Panc1 (cell line): ENCODE data around the gene SYNE1.

ENCODE experiments used
- POLR2AphosphoS5 ChIP-seq: IDR thresholded peaks from 2 replicates; pipeline ENCODE4 v1.6.1; 2012; ENCODE audit warnings: mild to moderate bottlenecking, low read depth, low read length, moderate library complexity
- TF ChIP-seq, protein P1 (sequence below), 2 experiments: IDR thresholded peaks; 2 replicates each; pipeline ENCODE4 v1.6.1; 2011 to 2012; ENCODE audit warnings: low read depth in 2 of 2, control low read depth in 1 of 2, low read length in 1 of 2, mild to moderate bottlenecking in 1 of 2, moderate library complexity in 1 of 2; ENCODE audit not compliant: insufficient read depth in 1 of 2
- TF ChIP-seq, protein P2 (sequence below): fragments of 450-650 bp; IDR thresholded peaks from 2 replicates; pipeline ENCODE4 v1.5.1; 2017; ENCODE audit warnings: mild to moderate bottlenecking

DNA sequence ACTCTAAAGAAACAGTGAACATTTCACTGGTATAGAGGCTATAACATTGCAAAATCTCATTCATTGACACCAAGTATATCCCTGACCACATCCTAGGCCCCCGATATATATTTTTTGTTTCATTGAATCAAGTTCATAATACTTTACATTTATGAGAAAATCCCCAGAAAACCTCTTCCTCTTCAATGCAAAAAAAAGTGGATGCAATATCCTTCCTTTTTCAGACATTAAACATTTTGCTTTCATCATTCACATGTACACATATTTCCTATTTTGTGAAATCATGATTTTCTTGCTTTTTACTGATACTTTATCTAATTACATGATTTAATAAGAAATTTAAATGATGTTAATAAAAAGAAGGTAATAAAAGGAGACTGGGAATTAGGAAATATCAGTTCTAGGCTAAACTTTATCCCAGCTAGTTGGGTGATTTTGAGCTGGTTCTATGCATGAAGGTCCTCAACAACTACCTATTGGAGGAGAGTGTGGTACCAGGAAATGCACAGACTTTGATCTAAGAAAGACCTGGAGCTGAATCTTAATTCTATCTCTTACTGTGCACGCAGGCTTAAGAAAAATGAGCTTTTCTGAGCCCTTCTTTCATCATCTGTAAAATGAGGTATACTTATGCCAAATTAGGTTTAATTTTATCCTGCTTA lies 4.9 kb downstream of the SYNE1 start:
- TF ChIP-seq, protein P1, sequence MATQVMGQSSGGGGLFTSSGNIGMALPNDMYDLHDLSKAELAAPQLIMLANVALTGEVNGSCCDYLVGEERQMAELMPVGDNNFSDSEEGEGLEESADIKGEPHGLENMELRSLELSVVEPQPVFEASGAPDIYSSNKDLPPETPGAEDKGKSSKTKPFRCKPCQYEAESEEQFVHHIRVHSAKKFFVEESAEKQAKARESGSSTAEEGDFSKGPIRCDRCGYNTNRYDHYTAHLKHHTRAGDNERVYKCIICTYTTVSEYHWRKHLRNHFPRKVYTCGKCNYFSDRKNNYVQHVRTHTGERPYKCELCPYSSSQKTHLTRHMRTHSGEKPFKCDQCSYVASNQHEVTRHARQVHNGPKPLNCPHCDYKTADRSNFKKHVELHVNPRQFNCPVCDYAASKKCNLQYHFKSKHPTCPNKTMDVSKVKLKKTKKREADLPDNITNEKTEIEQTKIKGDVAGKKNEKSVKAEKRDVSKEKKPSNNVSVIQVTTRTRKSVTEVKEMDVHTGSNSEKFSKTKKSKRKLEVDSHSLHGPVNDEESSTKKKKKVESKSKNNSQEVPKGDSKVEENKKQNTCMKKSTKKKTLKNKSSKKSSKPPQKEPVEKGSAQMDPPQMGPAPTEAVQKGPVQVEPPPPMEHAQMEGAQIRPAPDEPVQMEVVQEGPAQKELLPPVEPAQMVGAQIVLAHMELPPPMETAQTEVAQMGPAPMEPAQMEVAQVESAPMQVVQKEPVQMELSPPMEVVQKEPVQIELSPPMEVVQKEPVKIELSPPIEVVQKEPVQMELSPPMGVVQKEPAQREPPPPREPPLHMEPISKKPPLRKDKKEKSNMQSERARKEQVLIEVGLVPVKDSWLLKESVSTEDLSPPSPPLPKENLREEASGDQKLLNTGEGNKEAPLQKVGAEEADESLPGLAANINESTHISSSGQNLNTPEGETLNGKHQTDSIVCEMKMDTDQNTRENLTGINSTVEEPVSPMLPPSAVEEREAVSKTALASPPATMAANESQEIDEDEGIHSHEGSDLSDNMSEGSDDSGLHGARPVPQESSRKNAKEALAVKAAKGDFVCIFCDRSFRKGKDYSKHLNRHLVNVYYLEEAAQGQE (IDR thresholded peaks at IDR 0.05; ENCODE audit: insufficient read depth in 1 of 2, low read depth in 2 of 2, low read length in 1 of 2), result no peak
- TF ChIP-seq, protein P2, sequence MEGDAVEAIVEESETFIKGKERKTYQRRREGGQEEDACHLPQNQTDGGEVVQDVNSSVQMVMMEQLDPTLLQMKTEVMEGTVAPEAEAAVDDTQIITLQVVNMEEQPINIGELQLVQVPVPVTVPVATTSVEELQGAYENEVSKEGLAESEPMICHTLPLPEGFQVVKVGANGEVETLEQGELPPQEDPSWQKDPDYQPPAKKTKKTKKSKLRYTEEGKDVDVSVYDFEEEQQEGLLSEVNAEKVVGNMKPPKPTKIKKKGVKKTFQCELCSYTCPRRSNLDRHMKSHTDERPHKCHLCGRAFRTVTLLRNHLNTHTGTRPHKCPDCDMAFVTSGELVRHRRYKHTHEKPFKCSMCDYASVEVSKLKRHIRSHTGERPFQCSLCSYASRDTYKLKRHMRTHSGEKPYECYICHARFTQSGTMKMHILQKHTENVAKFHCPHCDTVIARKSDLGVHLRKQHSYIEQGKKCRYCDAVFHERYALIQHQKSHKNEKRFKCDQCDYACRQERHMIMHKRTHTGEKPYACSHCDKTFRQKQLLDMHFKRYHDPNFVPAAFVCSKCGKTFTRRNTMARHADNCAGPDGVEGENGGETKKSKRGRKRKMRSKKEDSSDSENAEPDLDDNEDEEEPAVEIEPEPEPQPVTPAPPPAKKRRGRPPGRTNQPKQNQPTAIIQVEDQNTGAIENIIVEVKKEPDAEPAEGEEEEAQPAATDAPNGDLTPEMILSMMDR, result no peak
- no peak for TF ChIP-seq POLR2AphosphoS5
